ENCODE results near the gene HAGHL.

The HAGHL gene, protein sequence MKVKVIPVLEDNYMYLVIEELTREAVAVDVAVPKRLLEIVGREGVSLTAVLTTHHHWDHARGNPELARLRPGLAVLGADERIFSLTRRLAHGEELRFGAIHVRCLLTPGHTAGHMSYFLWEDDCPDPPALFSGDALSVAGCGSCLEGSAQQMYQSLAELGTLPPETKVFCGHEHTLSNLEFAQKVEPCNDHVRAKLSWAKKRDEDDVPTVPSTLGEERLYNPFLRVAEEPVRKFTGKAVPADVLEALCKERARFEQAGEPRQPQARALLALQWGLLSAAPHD

DNA sequence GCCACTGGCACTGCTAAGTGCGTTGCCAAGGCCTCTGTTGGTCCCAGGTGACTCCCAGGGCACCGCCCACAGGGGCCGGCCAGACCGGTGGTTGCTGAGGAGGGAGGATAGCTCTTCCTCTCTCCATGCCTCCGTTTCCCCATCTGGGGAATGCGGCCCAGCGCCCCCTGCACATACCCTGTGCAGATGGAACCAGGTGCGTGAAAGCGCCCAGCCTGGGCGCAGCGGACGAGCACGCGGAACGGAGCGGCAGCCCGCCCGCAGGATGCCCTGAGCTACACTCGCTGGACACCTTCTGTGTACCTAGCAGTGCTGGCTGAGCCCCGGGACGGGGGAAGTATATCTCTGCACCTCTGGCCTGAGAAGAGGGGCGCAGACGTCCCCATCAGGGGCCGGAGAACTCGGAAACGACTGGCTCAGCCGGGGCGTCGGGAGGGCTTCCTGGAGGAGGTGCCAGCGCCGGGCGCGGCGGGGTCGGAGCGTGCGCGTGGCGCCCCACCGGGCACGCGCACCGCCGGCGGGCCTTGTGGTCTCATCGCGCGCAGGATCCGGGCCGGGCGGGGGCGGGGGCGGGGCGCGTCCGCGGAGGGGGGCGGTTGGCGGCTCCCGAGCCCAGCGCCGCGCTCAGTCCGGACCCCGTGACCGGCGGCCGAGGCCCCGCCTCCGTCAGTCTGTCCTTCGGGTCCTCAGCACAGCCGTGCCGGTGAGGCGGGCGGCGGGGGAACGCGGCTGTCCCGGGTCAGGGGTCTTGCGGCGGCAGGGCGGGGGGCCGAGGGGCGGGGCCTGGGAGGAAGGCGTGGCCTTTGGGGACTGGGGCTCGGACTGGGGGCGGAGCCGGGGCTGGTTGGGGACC is at the start of gene HAGHL, which contains the start of gene CCDC78:
Gene HAGHL, plus strand, starts transcription at position 669 of the 853 bp plus-strand sequence. CDS start 404 bp downstream, outside the sequence.
Gene CCDC78, minus strand, starts transcription at position 6 of the 853 bp plus-strand sequence. CDS start 76 bp downstream, outside the sequence.
- TF ChIP-seq ZNF274 (IDR thresholded peaks at IDR 0.05; ENCODE audit: low read depth, low read length) = no peak
- peak within 1 kb of the TSS; percentile 68; the same call in 1 of the 2 replicates for H3K4me3 ChIP-seq (ENCODE audit: low read length)

DNA sequence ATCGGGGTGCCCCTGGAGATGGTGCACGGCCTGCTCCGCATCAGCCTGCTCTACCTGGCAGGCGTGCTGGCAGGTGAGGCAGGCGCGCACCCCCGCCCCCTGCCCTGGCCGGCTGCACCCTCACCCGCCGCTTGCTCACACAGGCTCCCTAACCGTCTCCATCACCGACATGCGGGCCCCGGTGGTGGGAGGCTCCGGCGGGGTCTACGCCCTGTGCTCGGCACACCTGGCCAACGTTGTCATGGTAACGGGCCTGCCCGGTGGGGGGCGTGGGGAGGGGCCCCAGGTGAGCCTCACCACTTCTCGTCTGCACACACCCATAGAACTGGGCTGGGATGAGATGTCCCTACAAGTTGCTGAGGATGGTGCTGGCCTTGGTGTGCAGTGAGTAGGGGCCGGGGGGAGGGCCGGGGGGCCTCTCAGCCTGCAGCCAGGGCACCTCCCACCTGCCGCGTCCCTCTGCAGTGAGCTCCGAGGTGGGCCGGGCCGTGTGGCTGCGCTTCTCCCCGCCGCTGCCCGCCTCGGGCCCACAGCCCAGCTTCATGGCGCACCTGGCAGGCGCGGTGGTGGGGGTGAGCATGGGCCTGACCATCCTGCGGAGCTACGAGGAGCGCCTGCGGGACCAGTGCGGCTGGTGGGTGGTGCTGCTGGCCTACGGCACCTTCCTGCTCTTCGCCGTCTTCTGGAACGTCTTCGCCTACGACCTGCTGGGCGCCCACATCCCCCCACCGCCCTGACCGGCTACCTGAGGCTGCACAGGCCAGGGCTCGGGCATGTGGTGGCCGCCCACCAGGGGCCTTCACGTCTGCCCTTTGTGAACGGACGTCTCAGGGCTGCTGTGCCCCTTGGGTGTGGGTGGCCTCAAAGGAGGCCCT is 49.4 kb upstream of the HAGHL start:
- H3K4me3 ChIP-seq (ENCODE audit: low read length) = no peak overlapping the region
- no peak for TF ChIP-seq ZNF274 (IDR thresholded peaks at IDR 0.05; ENCODE audit: low read depth, low read length)

DNA sequence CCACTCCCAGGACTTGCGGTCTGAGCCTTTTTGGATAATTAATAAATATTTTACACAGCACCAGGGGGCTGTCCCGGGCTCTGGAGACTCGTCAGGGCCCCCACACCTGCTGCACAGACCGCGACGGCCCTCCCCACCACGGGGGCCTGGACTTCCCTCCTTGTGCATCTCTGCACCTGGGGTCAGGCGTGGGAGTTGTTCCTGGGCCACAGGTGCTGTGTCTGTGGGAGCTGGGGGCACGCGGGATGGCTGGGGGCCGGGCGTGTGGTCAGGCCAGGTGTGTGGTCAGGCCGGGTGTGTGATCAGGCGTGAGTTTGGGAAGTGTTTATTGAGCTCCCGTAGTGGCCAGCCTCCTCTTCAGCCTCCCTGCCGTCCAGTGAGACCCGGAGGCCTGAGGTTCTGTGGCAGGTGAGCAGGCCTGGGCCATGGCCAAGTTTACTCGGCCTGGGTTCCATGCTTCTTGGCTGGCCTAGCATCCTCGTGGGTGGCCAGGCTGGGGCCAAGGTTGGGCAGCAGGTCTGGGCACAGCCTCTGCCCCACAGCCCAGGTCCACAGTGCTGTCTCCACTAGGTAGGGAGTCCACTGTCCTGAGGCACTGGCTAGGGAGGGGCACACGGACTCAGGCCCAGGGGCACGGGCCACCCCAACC is 48.6 kb upstream of the HAGHL start:
- H3K4me3 ChIP-seq (ENCODE audit: low read length) = no peak overlapping the region
- no peak for TF ChIP-seq ZNF274 (IDR thresholded peaks at IDR 0.05; ENCODE audit: low read depth, low read length)

DNA sequence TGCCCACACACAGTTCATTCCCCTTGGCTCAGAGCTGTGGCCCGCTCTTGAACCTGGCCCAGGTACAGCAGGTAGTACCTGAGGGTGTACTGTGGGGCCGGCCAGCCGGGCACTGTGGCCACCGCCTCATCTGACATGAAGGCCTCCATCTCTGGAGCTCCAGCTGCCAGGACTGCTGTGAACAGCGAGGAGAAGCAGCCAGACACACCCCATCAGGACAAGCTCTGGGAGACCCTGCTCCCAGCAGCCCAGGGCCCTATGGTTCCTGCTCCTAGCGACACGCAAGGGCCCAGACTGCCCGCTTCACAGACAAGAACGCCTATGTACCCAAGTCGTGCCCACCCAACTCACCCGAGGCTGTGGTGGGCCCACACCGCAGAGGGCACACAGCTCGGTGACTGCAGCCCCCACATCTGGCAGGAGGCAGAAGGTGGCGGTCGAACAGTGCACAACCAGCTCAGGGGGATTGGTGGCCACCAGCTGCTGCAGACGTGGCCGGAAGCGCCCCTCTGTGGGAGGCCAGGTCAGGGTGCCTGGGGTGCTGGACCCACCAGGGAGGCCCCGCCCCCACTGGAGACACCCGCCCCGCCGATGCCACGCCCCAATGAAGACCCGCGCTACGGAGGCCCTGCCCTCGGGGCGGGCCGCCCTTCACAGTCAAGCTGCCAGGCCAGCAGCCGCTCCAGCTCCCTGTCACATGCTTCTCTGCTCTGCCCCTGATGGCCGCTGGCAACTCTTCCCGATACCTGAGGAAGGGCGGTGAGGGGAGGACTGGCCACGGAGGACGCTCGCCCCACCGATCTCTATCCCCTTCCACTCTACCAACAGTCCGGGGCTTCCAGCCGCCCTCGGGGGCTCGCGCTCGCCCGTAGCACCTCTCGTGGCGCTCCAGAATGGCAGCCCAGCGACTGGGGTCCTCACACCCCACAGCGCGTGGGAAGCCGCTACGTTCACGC is 47.8 kb upstream of the HAGHL start:
- no peak for TF ChIP-seq ZNF274 (IDR thresholded peaks at IDR 0.05; ENCODE audit: low read depth, low read length)
- peak overlapping the region; percentile 47; the same call in 1 of the 2 replicates for H3K4me3 ChIP-seq (ENCODE audit: low read length)

DNA sequence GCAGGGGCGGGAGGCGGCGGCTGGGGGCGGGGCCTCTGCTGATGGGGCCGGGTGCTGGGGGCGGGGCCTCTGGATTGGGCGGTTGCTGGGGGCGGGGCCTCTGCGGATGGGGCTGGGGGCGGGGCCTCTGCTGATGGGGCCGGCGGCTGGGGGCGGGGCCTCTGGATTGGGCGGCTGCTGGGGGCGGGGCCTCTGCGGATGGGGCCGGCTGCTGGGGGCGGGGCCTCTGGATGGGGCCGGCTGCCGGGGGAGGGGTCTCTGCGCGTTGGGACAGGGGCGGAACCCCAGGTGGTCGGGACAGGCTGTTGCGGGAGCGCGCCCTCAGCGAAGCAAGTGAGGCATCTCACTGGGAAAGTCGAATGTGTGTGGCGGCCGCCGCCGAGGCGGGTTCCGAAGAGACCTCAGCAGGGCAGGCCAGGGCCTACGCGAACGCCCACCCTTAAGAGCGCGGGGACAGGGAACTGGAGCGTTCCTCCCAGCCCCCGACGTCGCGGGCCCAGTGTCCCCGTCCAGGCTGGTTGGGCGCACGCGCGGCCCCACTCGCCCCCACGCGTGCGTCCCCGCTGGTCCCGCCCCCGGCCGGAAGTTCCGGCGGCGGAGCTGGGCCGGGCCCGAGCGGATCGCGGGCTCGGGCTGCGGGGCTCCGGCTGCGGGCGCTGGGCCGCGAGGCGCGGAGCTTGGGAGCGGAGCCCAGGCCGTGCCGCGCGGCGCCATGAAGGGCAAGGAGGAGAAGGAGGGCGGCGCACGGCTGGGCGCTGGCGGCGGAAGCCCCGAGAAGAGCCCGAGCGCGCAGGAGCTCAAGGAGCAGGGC is 46.9 kb upstream of the HAGHL start, which contains the start of gene STUB1:
Gene STUB1, plus strand, starts transcription at position 597 of the 811 bp plus-strand sequence. Its CDS starts 116 bp downstream, at position 713.
- H3K4me3 ChIP-seq (ENCODE audit: low read length) = peak within 1 kb of the TSS; percentile 95
- TF ChIP-seq ZNF274 (IDR thresholded peaks at IDR 0.05; ENCODE audit: low read depth, low read length) = no peak

DNA sequence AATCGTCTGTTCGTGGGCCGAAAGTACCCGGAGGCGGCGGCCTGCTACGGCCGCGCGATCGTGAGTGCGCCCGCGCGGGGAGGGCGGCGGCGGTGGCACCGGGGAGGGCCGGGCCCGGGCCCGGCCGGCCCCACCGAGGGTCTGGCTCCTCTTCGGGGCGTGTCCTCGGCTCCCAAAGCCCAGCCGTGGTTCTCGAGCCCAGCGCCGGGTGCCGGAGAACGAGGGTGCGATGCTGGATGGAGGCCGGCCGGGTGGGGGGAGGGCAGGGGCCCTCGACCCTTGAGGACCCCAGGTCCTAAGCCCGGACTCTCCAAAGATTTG is 46.3 kb upstream of the HAGHL start:
- TF ChIP-seq ZNF274 (IDR thresholded peaks at IDR 0.05; ENCODE audit: low read depth, low read length) = no peak
- H3K4me3 ChIP-seq (ENCODE audit: low read length) = peak overlapping the region; percentile 95

DNA sequence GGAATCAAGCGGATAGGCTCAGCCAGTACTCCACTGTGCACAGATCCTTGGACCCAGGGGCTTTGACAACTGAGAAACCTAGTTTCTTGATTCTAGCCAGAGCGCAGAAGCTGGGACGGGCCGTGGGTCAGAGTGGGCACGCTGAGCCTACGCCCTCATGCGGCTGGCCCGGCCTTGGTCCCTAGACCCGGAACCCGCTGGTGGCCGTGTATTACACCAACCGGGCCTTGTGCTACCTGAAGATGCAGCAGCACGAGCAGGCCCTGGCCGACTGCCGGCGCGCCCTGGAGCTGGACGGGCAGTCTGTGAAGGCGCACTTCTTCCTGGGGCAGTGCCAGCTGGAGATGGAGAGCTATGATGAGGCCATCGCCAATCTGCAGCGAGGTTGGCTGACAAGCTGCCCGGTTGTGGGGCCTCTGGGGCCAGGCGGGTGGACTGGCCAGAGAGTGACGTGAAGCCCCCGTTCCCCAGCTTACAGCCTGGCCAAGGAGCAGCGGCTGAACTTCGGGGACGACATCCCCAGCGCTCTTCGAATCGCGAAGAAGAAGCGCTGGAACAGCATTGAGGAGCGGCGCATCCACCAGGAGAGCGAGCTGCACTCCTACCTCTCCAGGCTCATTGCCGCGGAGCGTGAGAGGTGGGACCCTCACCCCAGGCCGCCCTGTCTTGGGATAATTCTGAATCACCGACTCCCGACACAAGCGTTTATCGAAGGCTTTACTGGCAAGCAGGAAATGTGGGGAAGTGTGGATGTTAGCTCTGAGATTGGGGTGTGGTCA is 45.8 kb upstream of the HAGHL start:
- TF ChIP-seq ZNF274 (IDR thresholded peaks at IDR 0.05; ENCODE audit: low read depth, low read length) = no peak
- peak overlapping the region; percentile 95 for H3K4me3 ChIP-seq (ENCODE audit: low read length)

DNA sequence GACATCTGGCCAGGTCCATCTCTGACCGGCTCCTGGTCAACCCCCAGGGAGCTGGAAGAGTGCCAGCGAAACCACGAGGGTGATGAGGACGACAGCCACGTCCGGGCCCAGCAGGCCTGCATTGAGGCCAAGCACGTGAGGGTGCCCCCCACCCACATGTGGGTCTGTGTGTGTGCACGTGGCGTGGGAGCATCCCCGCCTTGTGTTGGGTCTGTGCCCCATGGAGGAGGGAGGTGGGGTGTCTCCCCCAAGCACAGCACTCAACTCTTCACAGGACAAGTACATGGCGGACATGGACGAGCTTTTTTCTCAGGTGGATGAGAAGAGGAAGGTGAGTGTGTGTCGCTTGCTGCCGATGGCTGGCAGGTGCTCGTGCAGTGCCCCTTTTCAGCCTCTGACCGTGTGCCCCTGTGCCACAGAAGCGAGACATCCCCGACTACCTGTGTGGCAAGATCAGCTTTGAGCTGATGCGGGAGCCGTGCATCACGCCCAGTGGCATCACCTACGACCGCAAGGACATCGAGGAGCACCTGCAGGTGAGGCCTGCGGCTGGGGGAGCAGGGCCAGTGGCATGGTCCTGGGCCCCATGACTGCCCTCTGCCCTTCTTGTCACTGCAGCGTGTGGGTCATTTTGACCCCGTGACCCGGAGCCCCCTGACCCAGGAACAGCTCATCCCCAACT is 45.0 kb upstream of the HAGHL start:
- H3K4me3 ChIP-seq (ENCODE audit: low read length) = no peak overlapping the region; the same call in 1 of the 2 replicates
- TF ChIP-seq ZNF274 (IDR thresholded peaks at IDR 0.05; ENCODE audit: low read depth, low read length) = no peak

DNA sequence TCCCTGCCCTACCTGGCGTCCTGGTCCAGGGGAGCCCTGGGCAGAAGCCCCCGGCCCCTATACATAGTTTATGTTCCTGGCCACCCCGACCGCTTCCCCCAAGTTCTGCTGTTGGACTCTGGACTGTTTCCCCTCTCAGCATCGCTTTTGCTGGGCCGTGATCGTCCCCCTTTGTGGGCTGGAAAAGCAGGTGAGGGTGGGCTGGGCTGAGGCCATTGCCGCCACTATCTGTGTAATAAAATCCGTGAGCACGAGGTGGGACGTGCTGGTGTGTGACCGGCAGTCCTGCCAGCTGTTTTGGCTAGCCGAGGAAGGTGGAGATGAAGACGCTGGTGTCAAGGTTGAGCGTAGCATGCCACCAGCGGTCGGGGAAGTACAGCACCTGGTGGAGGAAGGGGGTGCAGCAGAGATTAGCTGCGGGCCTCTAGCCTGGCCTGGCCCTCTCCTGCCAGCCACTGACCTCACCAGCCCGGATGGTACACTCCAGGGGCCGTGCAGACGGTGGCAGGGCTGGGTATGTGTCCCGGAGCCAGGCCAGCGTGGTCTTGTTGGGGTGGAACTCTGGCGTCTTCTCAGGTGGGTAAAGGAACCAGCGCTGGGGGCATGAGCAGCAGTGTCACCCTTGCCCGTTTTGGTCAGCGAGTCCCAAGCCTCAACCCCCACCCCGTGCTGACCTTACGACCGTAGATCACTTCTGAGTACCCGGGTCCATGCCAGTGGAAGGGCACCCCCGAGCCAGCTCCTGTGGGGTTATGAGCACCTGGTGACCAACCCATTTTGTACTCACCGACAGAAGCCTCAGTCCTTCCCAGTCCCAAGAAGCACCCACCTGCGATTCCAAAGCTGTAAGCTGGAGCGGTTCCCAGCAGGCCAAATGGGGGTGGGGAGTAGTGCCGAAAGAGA is 44.2 kb upstream of the HAGHL start:
- H3K4me3 ChIP-seq (ENCODE audit: low read length) = peak overlapping the region; percentile 68; the same call in 1 of the 2 replicates

More for the DNA sequence above, 44.2 kb upstream of the HAGHL start:
- TF ChIP-seq ZNF274 (IDR thresholded peaks at IDR 0.05; ENCODE audit: low read depth, low read length) = no peak
